Loucy (cell line): ENCODE results near the gene CKS1B.

Source experiments
- H2AFZ ChIP-seq: fragments of 200-600 bp; sonication (generic); 2 replicates; pipeline ENCODE4 v1.6.0; 2016; ENCODE audit warnings: antibody characterized with exemption, mild to moderate bottlenecking, low read length, moderate library complexity
- H3F3A ChIP-seq: fragments of 200-600 bp; 2 replicates; pipeline ENCODE4 v1.6.0; 2016; ENCODE audit warnings: antibody characterized with exemption, low read depth, mild to moderate bottlenecking
- H3K27me3 ChIP-seq: fragments of 200-600 bp; sonication (generic); 2 replicates; pipeline ENCODE4 v1.6.1; 2014; ENCODE audit warnings: low read length, mild to moderate bottlenecking; ENCODE audit not compliant: insufficient read depth, poor library complexity, severe bottlenecking
- H3K36me3 ChIP-seq: fragments of 200-600 bp; sonication (generic); 2 replicates; pipeline ENCODE4 v1.6.1; 2016; ENCODE audit warnings: low read length; ENCODE audit not compliant: insufficient read depth
- H3K4me1 ChIP-seq: fragments of 200-600 bp; sonication (generic); 2 replicates; pipeline ENCODE4 v1.5.1; 2014; ENCODE audit warnings: low read length, mild to moderate bottlenecking; ENCODE audit not compliant: insufficient read depth, poor library complexity, severe bottlenecking
- H3K4me2 ChIP-seq: fragments of 200-600 bp; sonication (generic); 2 replicates; pipeline ENCODE4 v1.6.0; 2014; ENCODE audit warnings: antibody characterized with exemption, low read length, low read depth, mild to moderate bottlenecking; ENCODE audit not compliant: poor library complexity, severe bottlenecking
- H3K4me3 ChIP-seq: fragments of 200-600 bp; sonication (generic); 2 replicates; pipeline ENCODE4 v1.5.1; 2014; ENCODE audit warnings: low read length, mild to moderate bottlenecking, mixed read lengths; ENCODE audit not compliant: poor library complexity, severe bottlenecking
- H3K79me2 ChIP-seq: fragments of 200-600 bp; sonication (generic); 2 replicates; pipeline ENCODE4 v1.6.1; 2014; ENCODE audit warnings: low read length; ENCODE audit not compliant: insufficient read depth
- H3K9ac ChIP-seq: fragments of 200-600 bp; sonication (generic); 2 replicates; pipeline ENCODE4 v1.6.0; 2014; ENCODE audit warnings: mild to moderate bottlenecking, low read depth, low read length, moderate library complexity; ENCODE audit not compliant: poor library complexity, severe bottlenecking
- H3K9me2 ChIP-seq: fragments of 200-600 bp; sonication (generic); replicated peaks from 2 replicates; pipeline ENCODE4 v1.6.1; 2016; ENCODE audit warnings: low read depth, low read length, mixed read lengths
- H3K9me3 ChIP-seq: fragments of 200-600 bp; sonication (generic); 2 replicates; pipeline ENCODE4 v1.6.1; 2014; ENCODE audit warnings: mild to moderate bottlenecking, antibody characterized with exemption, low read length, low read depth; ENCODE audit not compliant: insufficient read depth
- H4K20me1 ChIP-seq: fragments of 200-600 bp; sonication (generic); 2 replicates; pipeline ENCODE4 v1.6.0; 2014; ENCODE audit warnings: antibody characterized with exemption, low read length, mild to moderate bottlenecking; ENCODE audit not compliant: insufficient read depth, poor library complexity, severe bottlenecking
- EZH2phosphoT487 ChIP-seq: fragments of 200-600 bp; IDR thresholded peaks from 2 replicates; pipeline ENCODE4 v1.6.1; 2018; ENCODE audit warnings: antibody characterized with exemption, mild to moderate bottlenecking, moderate library complexity, borderline replicate concordance
- TF ChIP-seq, protein P1 (sequence below): fragments of 200-600 bp; sonication (generic); conservative IDR thresholded peaks from 2 replicates; pipeline ENCODE4 v1.5.1; 2014; ENCODE audit warnings: mild to moderate bottlenecking, antibody characterized with exemption, low read length

CKS1B gene

DNA sequence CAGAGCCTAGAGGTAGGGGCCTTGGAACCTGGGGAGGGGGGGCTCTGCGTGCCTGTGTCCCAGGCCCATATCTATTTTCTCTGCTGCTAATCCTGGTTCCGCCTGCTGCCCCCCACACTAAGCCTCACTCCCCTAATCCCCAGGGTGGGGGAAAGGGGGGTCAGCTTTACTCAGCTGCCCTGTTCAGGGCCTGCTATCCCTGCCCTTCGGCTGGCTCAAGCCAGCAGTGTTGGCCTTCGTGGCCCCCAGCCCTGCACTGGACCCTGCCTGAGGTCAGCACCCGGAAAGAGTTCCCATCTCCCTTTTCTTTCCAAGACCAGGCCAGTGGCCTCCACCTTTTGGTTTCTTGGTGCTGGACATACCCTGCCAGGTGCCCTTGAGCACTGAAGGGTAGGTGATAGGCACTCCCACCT, 36.5 kb downstream of the CKS1B start:
- no peak overlapping the region for H3K9ac ChIP-seq

DNA sequence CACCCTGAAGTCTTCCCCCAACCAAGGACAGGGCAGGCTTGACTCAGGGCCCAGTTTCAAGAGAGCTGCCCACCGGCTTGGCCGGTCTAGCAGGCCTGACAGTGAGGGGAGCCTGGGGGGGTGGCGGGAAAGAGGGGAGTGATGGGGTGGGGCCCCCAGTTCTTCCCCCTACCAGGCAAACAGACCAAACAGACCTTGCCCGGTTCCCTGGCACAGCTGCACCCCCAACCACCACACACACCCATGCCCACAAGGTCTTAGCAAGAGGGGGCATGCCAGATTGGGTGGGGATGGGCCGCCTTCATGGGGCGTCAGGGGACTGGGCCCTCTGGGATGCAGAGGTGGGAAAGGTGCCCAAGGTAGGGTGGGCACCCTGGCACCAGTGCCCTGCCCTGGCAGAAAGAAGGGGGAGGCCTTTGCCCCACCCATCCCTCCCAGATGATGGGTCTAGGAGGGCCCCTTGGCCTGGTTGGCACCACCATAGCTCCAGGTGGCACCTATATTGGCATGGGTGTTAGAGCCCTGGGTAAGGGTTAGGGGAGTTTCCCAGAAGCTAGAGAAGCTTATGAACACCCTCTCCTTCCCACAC, 37.0 kb downstream of the CKS1B start:
- Histone ChIP-seq H3K79me2 (no peaks in the 10 kb centered on the region), H3K27me3 (no peaks in the 10 kb centered on the region), H2AFZ (no peak overlapping the region), H3K36me3 (no peaks in the 10 kb centered on the region), H3K4me2 (no peak overlapping the region), H3F3A (no peaks in the 10 kb centered on the region), H3K9me3 (no peaks in the 10 kb centered on the region), H3K4me3 (no peak overlapping the region), H3K9ac (no peak overlapping the region), H4K20me1 (no peaks in the 10 kb centered on the region), H3K9me2 (no peaks in the 10 kb centered on the region), H3K4me1 (peaks cover 49% of the 10 kb centered on the region)
- TF ChIP-seq, protein P1, sequence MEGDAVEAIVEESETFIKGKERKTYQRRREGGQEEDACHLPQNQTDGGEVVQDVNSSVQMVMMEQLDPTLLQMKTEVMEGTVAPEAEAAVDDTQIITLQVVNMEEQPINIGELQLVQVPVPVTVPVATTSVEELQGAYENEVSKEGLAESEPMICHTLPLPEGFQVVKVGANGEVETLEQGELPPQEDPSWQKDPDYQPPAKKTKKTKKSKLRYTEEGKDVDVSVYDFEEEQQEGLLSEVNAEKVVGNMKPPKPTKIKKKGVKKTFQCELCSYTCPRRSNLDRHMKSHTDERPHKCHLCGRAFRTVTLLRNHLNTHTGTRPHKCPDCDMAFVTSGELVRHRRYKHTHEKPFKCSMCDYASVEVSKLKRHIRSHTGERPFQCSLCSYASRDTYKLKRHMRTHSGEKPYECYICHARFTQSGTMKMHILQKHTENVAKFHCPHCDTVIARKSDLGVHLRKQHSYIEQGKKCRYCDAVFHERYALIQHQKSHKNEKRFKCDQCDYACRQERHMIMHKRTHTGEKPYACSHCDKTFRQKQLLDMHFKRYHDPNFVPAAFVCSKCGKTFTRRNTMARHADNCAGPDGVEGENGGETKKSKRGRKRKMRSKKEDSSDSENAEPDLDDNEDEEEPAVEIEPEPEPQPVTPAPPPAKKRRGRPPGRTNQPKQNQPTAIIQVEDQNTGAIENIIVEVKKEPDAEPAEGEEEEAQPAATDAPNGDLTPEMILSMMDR = no peak
- no peak for TF ChIP-seq EZH2phosphoT487

More for the DNA sequence above, 36.5 kb downstream of the CKS1B start:
- Histone ChIP-seq H3K4me2 (no peak overlapping the region), H3K9me2 (no peaks in the 10 kb centered on the region), H3K27me3 (no peaks in the 10 kb centered on the region), H3K79me2 (no peaks in the 10 kb centered on the region), H3K4me3 (no peak overlapping the region), H3K9me3 (no peaks in the 10 kb centered on the region), H3F3A (no peaks in the 10 kb centered on the region), H2AFZ (no peak overlapping the region), H4K20me1 (no peaks in the 10 kb centered on the region), H3K4me1 (peaks cover 54% of the 10 kb centered on the region), H3K36me3 (no peaks in the 10 kb centered on the region)
- TF ChIP-seq, protein P1 = no peak
- no peak for TF ChIP-seq EZH2phosphoT487

DNA sequence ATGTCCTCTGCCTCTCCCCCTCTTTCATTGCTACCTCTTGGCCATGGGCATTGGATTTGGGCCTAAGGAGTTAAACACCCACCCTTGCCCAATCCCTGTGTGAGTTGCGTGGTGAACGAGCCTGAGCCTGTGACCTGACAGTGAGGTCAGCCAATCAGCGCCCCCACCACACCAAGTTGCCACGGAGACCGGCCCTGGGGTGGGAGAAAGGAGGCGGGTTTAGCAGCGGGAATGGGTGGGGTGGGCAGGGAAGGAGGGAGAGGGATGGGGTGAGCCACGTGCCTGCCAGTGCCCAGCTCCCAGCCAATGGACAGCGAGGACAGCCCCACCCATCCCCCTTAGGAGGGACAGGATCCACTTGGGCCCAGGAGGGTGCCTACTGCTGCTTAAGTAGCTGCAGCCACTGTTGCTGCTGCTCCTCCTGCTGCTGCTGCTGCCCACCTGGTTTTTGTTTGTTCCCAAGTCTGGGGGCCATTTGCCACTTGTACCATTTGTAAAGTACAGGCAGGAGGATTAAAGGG, 37.6 kb downstream of the CKS1B start:
- H2AFZ ChIP-seq = no peak overlapping the region
- TF ChIP-seq, protein P1 = no peak
- no peak for TF ChIP-seq EZH2phosphoT487
- no peaks in the 10 kb centered on the region for H3K36me3 ChIP-seq
- H3K4me3 ChIP-seq = no peak overlapping the region
- H3K9me2 ChIP-seq = no peaks in the 10 kb centered on the region
- peaks cover 47% of the 10 kb centered on the region for H3K4me1 ChIP-seq
- H3F3A ChIP-seq = no peaks in the 10 kb centered on the region
- no peaks in the 10 kb centered on the region for H3K9me3 ChIP-seq
- H3K9ac ChIP-seq = peak overlapping the region; percentile 28
- H3K79me2 ChIP-seq = no peaks in the 10 kb centered on the region
- H3K4me2 ChIP-seq = peak overlapping the region; percentile 49
- no peaks in the 10 kb centered on the region for H3K27me3 ChIP-seq
- no peaks in the 10 kb centered on the region for H4K20me1 ChIP-seq
